SJCRH30 (cell line): ENCODE measurements around the gene CTXN3. TPM values are rescaled to one million over a fixed set of nuclear protein-coding genes. Genes with fewer than 3 reads are reported as not detected.

Experiments
- DNase-seq, 2 experiments: peaks; one replicate each; pipeline ENCODE4 v3.0.0-alpha.2; 2015 to 2020
- H3K27ac ChIP-seq: fragments of 250-450 bp; sonication (Bioruptor Pico); 2 replicates; pipeline ENCODE4 v1.5.1; 2020; ENCODE audit warnings: mild to moderate bottlenecking, moderate library complexity
- H3K27me3 ChIP-seq: fragments of 250-450 bp; sonication (Bioruptor Pico); 2 replicates; pipeline ENCODE4 v1.5.1; 2020; ENCODE audit warnings: mild to moderate bottlenecking, moderate library complexity
- H3K36me3 ChIP-seq: fragments of 250-450 bp; sonication (Bioruptor Pico); 2 replicates; pipeline ENCODE4 v1.5.1; 2020; ENCODE audit warnings: mild to moderate bottlenecking, moderate library complexity
- H3K4me1 ChIP-seq: fragments of 250-450 bp; sonication (Bioruptor Pico); 2 replicates; pipeline ENCODE4 v1.5.1; 2020; ENCODE audit warnings: mild to moderate bottlenecking, moderate library complexity
- H3K4me3 ChIP-seq: fragments of 250-450 bp; sonication (Bioruptor Pico); 2 replicates; pipeline ENCODE4 v1.5.1; 2020; ENCODE audit warnings: mild to moderate bottlenecking, moderate library complexity
- H3K9me3 ChIP-seq: fragments of 250-450 bp; sonication (Bioruptor Pico); replicated peaks from 2 replicates; pipeline ENCODE4 v1.5.1; 2020; ENCODE audit warnings: mild to moderate bottlenecking, moderate library complexity
- total RNA-seq: library from RNA; depleted of rRNA; stranded (reverse); fragments of >200 nt; shearing (Covaris generic); gene quantifications from 2 replicates; pipeline ENCODE4 v1.2.3, GENCODE V29; 2014; rRNA removed

The CTXN3 gene
- total RNA-seq: not detected in 2 replicates

DNA sequence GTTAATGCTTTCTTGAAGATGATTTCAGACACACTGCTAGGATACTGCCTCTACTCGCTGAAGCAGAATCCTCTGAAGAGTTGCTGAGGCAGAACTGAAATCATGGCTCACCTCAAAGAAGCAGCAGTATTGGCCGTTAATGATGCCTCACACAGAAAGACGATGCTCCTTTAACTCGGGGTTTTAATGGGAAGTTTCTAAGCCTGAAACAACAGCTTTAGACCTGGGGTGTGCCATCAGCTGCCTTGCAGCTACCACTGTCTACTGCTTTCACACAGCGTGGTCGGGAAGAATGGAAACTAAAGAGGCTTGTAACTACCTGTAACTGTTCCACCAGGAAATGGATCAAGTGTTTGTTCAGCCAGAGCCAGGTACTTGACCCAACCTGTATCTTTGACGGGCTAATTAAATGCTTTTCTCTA is at the start of gene CTXN3:
Gene CTXN3 (plus strand): TSS at position 65 of the 422 bp plus-strand sequence. CDS start 8,440 bp downstream, outside the sequence.
- H3K4me1 ChIP-seq: no peaks in the 10 kb centered on the region
- H3K9me3 ChIP-seq: 0 out of 2 replicates have a peak, but pooled peaks cover 4% of the 10 kb centered on the region
- H3K27ac ChIP-seq: no peak within 1 kb of the TSS
- peaks cover 9% of the 10 kb centered on the region for H3K27me3 ChIP-seq
- H3K4me3 ChIP-seq: no peak within 1 kb of the TSS
- no peak for DNase-seq
- H3K36me3 ChIP-seq: no peaks in the 10 kb centered on the region

DNA sequence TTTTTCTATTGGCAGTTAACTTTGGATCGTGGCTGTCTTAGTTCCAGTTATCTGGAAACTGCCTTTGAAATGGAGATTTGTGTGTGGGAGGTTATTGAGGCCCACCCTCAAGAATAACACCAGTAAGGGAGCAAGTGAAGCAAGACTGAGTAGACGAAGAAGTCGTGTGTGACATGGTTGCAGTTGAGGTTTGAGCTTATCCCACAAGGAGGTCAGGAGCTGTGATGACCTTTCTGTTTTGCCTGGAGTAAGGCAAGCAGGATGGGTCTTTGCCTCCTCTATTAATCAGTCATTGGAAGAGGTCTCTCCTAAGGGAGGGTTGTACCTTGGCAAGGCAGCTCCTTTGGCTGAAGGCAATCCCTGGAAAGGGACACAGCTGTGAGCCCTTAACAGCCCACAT is 49.6 kb upstream of the CTXN3 start:
- H3K9me3 ChIP-seq: no peaks in the 10 kb centered on the region
- no peak overlapping the region for H3K4me3 ChIP-seq

DNA sequence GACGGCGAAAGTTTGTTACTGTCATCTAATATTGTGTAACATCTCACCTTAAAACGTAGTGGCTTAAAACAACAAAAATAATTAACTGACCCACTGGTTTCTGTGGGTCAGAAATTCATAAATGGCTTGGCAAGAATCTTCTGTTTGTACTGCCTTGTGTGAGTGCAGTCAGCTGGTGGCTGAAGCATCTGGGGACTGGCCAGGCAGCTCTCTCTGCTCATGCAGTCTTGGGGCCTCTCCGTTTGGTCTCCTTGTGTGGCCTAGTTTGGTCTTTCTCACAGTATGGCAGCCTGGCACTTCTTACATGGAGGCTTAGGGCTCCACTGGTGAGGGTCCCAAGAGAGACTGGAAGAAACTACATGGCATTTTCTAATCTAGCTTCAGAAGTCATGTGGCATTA is 49.0 kb upstream of the CTXN3 start:
- H3K4me3 ChIP-seq: no peak overlapping the region
- no peaks in the 10 kb centered on the region for H3K27me3 ChIP-seq
- H3K36me3 ChIP-seq: no peaks in the 10 kb centered on the region
- H3K27ac ChIP-seq: no peak overlapping the region
- H3K9me3 ChIP-seq: no peaks in the 10 kb centered on the region
- DNase-seq: no peak
- H3K4me1 ChIP-seq: no peaks in the 10 kb centered on the region

More for the DNA sequence above, 49.6 kb upstream of the CTXN3 start:
- no peak for DNase-seq
- Histone ChIP-seq H3K27ac (no peak overlapping the region), H3K36me3 (no peaks in the 10 kb centered on the region), H3K27me3 (no peaks in the 10 kb centered on the region), H3K4me1 (no peaks in the 10 kb centered on the region)

DNA sequence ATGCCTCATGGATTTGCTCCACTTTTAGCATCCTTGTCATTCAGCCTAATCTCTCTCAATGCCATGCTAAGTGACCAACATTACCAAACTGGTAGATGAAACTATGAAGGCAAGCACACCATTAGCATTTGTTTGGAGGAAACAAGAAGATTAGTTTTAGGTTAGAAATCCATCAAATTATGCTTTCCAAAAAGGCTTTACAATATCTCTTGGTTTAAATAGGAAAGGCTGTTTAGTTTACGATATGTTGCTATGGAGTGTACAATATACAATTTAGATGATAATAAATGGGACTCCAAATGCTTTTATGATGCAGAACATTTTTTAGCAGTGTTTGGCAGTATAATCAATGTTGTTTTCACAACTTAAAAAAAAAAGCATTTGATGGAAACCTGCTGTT is 47.8 kb upstream of the CTXN3 start:
- Histone ChIP-seq H3K9me3 (no peaks in the 10 kb centered on the region), H3K27ac (no peak overlapping the region), H3K4me3 (no peak overlapping the region), H3K27me3 (no peaks in the 10 kb centered on the region), H3K36me3 (no peaks in the 10 kb centered on the region), H3K4me1 (no peaks in the 10 kb centered on the region)
- DNase-seq: no peak

DNA sequence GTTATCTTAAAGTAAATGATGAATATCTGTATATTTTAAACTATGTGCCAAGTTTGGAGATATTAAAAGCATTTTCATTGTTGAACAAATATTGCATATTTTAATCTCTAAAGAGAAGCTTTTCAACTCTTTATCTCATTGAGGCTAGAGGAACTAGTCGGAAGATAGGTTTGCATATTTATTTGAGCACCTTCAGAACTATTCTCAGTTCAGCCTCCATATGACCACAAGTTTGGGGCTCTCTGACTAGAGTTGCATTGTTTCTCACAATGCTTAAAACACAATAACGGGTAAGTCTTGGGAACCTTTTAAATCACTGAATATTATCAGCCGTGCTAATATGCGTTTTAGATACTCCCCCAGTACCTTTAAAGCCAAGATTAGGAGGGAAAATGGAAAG is 47.3 kb upstream of the CTXN3 start:
- DNase-seq: no peak
- Histone ChIP-seq H3K4me1 (no peaks in the 10 kb centered on the region), H3K27ac (no peak overlapping the region), H3K27me3 (no peaks in the 10 kb centered on the region), H3K4me3 (no peak overlapping the region), H3K36me3 (no peaks in the 10 kb centered on the region), H3K9me3 (no peaks in the 10 kb centered on the region)

DNA sequence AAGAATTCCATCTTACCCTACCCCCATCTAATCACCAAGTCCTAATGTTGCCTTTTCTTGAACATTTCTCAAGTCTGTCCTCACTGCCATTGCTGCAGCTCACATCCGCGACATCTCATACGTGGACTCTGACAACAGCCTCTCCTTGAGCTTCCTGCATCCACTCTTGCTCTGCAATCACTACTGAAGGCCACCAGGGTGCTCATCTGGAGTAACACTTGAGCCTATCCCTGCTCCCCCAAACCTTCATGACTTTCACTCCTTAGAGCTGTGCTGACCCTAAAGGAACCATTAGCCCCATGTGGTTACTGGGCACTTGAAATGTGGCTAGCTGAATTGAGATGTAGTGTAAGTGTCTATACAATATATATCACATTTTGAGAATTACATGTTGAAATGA is 46.4 kb upstream of the CTXN3 start:
- no peaks in the 10 kb centered on the region for H3K36me3 ChIP-seq
- no peaks in the 10 kb centered on the region for H3K27me3 ChIP-seq
- no peak for DNase-seq
- H3K4me1 ChIP-seq: no peaks in the 10 kb centered on the region
- no peak overlapping the region for H3K4me3 ChIP-seq
- no peaks in the 10 kb centered on the region for H3K9me3 ChIP-seq
- no peak overlapping the region for H3K27ac ChIP-seq

DNA sequence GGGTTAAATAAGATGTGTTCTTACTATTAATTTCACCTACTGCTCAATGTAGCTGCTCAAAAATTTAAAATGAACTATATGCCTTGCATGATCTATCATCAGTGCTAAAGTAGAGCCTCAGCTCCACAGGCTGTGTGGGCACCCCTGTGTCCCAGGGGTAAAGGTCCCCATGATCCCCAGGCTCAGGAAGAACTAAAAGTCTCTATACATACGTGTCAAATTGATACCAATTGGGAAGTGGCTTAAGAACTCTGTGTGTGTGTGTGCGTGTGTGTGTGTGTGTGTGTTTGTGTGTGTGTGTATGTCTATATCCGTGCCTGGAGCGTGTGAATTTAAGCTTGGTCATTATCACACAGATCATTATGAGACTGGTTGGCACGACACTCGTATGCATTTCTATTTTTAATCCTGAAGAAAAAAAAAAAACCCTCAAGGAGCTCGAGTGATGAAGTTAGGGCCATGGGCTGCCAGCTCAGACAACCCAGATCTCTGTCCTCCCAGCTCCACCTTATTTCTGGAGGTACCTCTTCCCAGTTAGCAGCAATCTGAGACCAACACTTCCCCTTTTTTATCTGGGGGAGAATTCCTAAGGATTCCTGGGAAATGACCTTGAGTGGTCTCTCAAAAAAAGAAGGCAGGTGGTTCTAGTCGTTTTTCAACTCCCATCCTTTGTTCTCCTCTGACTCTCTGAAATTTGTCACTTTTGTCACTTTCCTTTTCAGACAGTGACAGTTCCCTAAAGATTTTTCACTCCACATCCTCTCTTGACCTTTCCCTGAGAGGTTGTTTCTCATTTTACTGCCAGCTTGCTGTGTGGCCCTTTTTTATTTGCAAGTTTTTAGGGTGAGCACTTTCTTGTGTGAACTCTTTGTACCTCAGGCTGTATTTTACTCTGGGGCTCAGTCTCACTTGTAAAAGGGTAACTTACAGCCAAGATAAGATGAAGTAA is 45.7 kb upstream of the CTXN3 start:
- H3K9me3 ChIP-seq: no peaks in the 10 kb centered on the region
- H3K36me3 ChIP-seq: no peaks in the 10 kb centered on the region
- H3K4me3 ChIP-seq: no peak overlapping the region
- H3K27me3 ChIP-seq: no peaks in the 10 kb centered on the region
- DNase-seq: no peak
- no peaks in the 10 kb centered on the region for H3K4me1 ChIP-seq
- H3K27ac ChIP-seq: no peak overlapping the region

DNA sequence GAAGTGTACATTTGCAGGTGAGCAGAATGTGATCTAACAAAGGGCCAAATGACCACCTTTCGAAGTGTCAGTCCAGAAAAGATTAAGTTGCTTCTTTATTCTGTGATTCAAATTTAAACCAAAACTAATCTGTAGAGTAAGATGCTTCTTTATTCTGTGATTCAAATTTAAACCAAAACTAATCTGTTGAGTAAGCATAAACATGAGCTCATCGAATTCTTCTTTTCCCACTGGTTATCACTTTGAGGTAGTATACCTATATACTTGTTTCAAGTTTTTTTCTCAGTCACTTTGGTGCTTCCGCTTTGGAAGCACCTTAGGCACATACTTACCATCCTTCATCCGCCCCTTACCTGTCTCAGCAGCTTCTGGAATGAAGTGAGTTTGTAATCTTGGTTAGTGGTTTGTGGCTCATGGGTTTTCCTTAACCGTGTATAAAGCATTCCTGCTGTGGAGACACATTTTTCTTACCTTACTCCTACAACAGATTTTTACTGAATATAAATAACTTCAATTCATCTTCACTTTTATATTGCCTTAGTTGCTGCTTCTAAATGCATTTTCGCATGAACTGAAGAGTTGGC is 40.7 kb upstream of the CTXN3 start:
- H3K4me1 ChIP-seq: no peaks in the 10 kb centered on the region
- H3K36me3 ChIP-seq: no peaks in the 10 kb centered on the region
- H3K4me3 ChIP-seq: no peak overlapping the region
- no peaks in the 10 kb centered on the region for H3K9me3 ChIP-seq
- H3K27ac ChIP-seq: no peak overlapping the region
- no peaks in the 10 kb centered on the region for H3K27me3 ChIP-seq
- no peak for DNase-seq

DNA sequence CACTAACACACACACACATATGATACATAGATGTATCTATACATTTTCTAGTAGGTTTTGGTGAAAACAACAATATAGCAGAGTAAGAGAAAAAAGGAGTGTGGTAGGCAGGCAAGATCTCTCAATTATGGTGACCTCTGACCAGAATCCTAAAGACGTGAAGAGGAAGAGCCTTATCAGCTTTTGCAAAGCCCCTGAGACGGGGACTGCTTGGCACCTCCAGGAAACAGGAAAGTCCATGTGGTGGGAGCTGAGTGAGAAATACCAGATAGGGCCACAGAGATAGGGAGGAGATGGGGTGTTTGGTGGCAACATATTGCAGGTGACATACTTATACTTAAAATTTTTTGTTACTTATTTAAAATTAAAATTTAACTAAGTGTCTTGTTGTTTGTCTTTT is 39.9 kb upstream of the CTXN3 start:
- no peaks in the 10 kb centered on the region for H3K36me3 ChIP-seq
- H3K4me3 ChIP-seq: no peak overlapping the region
- H3K4me1 ChIP-seq: no peaks in the 10 kb centered on the region
- no peaks in the 10 kb centered on the region for H3K9me3 ChIP-seq
- DNase-seq: no peak
- 0 out of 2 replicates have a peak, but pooled peaks cover 2% of the 10 kb centered on the region for H3K27me3 ChIP-seq
- H3K27ac ChIP-seq: no peak overlapping the region

DNA sequence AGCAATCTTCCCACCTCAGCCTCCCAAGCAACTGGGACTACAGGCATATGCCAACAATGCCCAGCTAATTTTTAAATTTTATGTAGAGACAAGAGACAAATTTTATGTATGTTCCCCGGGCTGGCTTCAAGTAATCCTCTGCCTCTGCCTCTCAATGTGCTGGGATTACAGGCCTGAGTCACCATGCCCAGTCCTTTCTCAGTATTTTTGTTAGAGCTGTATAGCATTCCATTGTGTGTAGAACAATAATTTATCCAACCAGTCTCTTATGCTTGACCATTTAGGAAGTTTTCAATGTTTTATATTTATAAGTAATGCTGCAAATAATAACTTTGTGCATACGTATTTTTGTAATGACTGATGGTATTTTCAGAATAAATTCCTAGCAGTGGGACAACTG is 38.9 kb upstream of the CTXN3 start:
- Histone ChIP-seq H3K4me3 (no peak overlapping the region), H3K36me3 (no peaks in the 10 kb centered on the region), H3K4me1 (no peaks in the 10 kb centered on the region), H3K27me3 (0 out of 2 replicates have a peak, but pooled peaks cover 3% of the 10 kb centered on the region), H3K9me3 (no peaks in the 10 kb centered on the region), H3K27ac (no peak overlapping the region)
- DNase-seq: no peak

DNA sequence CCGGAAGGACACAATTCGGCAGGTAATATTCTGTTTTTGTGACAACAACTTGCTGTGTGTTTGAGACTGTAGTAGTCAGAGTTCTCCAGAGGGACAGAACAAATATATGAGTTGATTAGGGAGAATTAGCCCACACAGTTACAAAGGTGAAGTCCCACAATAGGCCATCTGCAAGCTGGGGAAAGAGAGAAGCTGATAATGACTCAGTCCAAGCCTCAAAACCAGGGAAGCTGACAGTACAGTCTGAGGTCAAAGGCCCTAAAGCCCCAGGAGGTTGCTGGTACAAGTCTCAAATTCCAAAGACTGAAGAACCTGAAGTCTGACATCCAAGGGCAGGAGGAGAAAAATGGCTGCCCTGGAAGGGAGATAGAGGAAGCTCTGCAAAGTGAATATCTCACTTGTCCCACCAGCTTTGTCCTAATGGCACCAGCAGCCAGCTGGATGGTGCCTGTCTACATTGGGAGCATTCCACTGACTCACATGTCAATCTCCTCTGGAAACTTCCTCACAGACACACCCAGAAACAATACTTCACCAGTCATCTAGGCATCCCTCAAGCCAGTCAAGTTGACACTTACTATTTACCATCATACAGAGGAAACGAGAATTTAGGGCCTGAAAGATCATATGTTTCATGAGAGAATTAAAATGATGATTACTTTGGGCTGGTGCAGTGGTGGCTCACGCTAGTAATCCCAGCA is 36.3 kb upstream of the CTXN3 start:
- no peak overlapping the region for H3K27ac ChIP-seq
- no peak overlapping the region for H3K4me3 ChIP-seq
- H3K9me3 ChIP-seq: no peaks in the 10 kb centered on the region
- no peak for DNase-seq
- H3K4me1 ChIP-seq: no peaks in the 10 kb centered on the region
- H3K36me3 ChIP-seq: no peaks in the 10 kb centered on the region
- peaks cover 6% of the 10 kb centered on the region; the same call in 1 of the 2 replicates for H3K27me3 ChIP-seq

DNA sequence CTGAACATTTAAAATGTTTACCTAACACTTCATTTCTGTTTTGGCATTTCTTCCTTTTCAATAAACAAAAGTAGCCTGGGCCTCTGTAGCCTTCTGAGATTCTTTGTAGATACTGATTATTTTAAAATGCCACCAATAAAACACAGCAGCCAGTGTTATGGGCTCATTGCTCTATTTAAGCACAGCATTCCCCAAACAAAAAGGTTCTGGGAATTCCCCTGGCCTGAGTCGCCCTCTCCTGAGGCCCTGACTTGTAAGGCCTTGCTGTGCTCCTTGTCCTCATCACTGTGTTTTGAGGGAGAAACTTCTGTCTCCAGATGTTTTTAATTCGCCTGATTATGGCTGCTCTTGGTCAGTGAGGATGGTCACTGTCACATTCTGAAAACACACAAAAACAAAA is 33.0 kb upstream of the CTXN3 start:
- no peak overlapping the region for H3K27ac ChIP-seq
- no peaks in the 10 kb centered on the region for H3K9me3 ChIP-seq
- DNase-seq: no peak
- no peaks in the 10 kb centered on the region for H3K36me3 ChIP-seq
- no peak overlapping the region for H3K4me3 ChIP-seq
- peaks cover 6% of the 10 kb centered on the region; the same call in 1 of the 2 replicates for H3K27me3 ChIP-seq
- no peaks in the 10 kb centered on the region for H3K4me1 ChIP-seq

DNA sequence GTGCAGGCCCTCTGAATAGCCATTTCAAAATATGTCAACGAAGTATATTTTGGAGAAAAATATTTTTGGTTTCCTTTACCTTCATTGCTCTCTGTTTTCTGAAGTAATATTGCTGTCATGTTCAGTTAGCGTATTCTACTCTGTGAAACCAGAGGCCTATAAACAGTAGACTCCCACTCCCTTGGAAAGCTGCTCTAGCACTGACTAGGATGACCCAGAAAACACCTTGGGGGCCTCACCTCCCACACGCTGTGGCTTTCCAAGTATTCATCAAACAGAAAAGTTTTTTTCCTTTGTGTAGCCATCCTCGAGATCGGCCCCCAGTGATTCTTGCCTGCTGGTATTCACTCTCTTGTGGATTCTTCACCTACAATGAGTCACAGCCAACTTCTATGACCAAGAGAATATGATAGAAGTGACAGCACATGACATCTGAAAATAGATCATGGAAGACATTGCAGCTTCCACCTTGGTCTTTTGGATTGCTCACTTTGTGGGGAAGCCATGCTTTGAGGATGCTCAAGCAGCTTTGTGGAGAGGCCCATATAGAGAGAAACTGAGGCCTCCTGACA is 28.9 kb upstream of the CTXN3 start:
- H3K27me3 ChIP-seq: peaks cover 3% of the 10 kb centered on the region; the same call in 1 of the 2 replicates
- no peak overlapping the region for H3K27ac ChIP-seq
- no peaks in the 10 kb centered on the region for H3K9me3 ChIP-seq
- H3K36me3 ChIP-seq: no peaks in the 10 kb centered on the region
- no peak for DNase-seq
- H3K4me1 ChIP-seq: 0 out of 2 replicates have a peak, but pooled peaks cover 3% of the 10 kb centered on the region
- no peak overlapping the region for H3K4me3 ChIP-seq

DNA sequence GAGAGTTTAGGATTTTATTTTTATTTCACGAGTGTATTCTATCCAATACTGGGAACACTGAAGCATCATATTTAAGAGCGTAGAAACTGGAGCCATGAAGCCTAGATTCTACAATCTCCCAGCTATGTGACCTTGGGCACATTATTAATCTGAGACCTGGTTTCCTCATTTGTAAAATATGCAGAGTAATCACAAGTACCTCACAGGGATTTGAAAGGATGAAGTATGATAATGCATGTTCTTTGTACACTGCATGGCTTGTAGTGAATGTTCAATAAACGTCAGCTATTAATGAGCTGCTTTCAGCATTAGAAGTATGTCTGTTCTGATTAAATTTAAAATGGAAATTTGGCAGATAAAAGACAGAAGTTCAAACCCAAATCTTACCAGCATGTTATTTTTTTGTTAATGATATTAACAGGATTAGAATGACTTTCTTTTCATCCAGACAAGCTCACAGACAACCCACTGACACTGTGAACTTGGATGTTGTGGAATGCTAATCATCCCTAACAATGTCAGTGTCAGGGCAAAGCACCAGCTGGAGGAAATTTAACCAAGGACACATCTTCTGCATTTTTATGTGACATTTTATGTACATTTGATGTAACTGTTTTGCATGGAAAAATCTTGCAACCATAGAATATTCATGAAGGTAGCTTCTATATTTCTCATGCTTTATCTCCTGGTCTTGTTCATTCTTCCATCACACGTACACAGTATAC is 27.1 kb upstream of the CTXN3 start:
- Histone ChIP-seq H3K9me3 (no peaks in the 10 kb centered on the region), H3K27me3 (no peaks in the 10 kb centered on the region), H3K4me1 (0 out of 2 replicates have a peak, but pooled peaks cover 3% of the 10 kb centered on the region), H3K4me3 (no peak overlapping the region), H3K27ac (no peak overlapping the region), H3K36me3 (no peaks in the 10 kb centered on the region)
- DNase-seq: no peak
